ENCODE data around the gene SPATA6.
"Not testable (repeated sequence)": the region's sequence is repeated elsewhere in the genome, so short reads cannot be mapped to it uniquely, and the experiment has no call there.

The SPATA6 gene

DNA sequence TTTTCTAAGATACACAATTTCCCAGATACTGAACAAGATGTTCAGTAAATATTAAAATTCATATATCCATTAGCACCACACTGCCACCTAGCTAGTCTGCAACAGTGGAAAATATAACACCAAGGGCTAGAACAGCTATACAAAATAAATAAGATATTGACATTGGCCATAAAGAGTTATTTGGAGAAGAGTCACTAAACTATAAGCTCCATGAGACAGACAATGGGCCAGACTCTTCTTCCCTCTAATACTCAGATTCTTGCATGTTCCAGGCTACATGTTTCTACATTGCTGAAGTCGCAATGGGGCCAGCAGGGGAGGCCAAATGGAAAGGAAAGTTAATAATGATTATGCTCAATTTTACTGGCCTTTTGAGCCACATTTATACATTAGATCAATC, 21.5 kb downstream of the SPATA6 start:
- no peak for DNase-seq

DNA sequence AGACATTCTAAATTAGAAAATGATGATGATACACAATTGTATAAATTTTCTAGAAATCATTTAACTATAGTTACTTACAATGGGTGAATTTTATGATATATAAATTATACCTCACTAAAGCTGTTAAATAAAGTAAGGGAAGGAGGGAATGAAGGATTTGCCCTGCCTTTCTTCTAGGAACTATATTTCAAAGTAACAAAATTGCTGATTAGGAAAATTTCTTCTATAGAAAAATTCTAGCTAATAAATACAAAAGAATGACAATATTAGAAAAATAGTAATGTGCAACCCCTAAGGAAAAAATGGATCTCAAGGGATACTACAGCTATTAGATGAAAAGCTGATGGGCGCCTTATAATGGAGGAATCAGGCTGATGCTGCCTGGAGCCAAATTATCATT, 23.1 kb downstream of the SPATA6 start:
- no peak for DNase-seq

DNA sequence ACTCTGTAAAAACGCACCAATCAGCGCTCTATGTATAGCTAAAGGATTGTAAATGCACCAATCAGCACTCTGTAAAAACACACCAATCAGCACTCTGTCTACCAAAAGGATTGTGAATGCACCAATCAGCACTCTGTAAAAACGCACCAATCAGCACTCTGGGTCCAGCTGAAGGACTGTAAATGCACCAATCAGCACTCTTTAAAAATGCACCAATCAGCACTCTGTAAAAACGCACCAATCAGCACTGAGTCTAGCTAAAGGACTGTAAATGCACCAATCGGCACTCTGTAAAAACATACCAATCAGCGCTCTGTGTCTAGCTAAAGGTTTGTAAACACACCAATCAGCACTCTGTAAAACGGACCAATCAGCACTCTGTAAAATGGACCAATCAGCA, 27.8 kb downstream of the SPATA6 start:
- not testable (repeated sequence) for DNase-seq

DNA sequence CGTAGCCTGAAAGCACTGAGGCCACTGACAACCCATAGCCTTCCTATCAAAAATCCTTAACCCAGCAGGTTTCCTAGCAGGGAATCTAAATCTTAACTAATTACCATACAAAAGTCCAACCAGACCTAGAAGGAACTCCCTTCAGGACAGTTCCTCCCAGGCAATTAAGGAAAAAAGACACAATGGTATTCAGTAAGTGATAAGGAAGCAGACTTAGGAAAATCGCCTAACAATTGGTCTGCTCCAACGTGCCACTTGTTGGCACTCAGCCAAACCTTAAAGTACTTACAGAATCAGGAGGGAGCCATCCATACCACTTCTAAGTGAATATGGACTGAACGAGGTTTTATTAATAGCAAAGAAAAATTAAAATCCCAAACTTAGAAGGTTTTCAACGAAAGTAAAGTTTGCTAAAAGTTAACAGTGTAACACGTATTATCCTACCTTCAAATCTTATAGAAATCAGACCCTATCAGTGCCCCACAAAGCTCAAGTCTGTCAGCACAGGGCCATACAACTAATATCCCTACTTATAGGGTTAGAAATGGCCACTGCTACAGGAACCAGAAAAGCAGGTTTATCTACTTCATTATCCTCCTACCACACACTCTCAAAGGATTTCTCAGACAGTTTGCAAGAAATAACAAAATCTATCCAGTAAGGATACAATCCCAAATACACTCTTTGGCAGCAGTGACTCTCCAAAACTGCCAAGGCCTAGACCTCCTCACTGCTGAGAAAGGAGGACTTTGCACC, 29.0 kb downstream of the SPATA6 start:
- DNase-seq: no peak

DNA sequence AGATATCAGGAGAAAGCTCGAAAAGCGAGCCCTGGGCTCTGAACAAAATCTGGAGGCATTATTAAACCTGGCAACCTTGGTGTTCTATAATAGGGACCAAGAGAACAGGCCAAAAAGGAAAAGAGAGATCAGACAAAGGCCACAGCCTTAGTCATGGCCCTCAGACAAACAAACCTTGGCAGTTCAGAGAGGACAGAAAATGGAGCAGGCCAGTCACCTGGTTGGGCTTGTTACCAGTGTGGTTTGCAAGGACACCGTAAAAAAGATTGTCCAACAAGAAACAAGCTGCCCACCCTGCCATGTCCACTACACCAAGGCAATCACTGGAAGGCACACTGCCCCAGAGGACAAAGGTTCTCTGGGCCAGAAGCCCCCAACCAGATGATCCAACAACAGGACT, 31.2 kb downstream of the SPATA6 start:
- DNase-seq: not testable (repeated sequence)

DNA sequence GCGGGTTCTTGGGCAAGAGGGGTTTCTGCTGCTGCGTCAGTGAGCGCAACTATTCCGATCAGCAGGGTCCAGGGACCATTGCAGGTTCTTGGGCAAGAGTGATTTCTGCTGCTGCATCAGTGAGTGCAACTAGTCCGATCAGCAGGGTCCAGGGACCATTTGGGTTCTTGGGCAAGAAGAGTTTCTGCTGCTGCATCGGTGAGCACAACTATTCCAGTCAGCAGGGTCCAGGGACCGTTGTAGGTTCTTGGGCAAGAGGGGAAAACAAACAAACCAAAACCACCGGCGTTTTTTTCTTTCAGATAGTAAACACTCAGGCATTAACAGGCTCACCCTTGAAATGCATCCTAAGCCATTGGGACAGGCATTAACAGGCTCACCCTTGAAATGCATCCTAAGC, 32.6 kb downstream of the SPATA6 start:
- DNase-seq: no peak

DNA sequence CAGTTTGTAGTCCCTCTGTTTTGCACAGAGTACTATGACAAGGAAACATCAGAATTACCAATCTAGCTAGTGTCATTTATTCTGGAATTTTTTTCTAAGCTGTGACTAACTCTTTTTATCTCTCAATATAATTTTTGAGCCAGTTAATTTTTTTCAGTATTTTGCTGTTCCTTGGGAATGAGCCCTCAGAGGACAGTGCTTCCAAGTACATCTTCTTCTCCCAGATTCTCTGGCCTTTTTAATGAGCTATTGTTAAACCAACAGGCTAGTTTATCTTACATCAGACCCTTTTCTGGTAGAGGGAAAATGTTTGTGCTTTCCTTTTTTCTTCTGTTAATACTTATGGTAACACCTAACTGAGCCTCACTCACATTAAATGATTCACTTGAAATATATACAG, 34.6 kb downstream of the SPATA6 start:
- not testable (repeated sequence) for DNase-seq

DNA sequence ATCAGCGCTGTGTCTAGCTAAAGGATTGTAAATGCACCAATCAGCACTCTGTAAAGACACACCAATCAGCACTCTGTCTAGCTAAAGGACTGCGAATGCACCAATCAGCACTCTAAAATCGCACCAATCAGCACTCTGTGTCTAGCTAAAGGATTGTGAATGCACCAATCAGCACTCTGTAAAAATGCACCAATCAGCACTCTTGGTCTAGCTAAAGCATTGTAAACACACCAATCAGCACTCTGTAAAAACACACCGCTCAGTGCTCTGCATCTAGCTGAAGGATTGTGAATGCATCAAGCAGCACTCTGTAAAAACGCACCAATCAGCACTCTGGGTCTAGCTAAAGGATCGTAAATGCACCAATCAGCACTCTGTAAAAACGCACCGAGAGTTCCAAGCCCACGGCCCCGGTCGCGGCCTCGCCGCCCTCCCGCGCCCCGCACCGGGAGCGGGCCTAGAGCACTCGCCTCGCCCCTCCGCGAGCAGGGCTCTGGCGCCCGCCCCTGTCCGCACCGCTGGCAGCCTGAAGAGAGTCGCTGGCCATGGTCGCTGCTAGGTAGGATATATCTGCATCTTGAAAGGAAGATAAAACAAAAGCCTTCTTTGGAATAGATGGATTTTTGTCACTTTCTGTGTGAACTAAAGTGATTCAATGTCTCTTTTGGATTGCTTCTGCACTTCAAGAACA, 36.5 kb downstream of the SPATA6 start:
- DNase-seq: not testable (repeated sequence)

DNA sequence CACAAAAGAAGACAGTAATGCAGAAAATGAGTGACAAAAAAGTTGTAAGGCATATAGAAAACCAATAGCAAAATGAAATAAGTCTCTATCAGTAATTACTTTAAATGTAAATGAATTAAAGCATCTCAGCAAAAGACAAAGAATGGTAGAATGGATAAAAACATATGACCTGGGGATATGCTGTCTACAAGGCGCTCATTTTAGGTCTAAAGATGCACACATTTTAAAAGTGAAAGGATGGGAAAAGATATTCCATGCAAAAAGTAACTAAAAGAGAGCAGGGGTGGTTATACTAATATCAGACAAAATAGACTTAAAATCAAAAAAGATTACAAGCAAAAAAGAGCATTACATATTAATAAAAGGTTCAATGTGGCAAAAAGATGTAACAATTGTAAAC, 41.2 kb downstream of the SPATA6 start:
- DNase-seq: no peak

DNA sequence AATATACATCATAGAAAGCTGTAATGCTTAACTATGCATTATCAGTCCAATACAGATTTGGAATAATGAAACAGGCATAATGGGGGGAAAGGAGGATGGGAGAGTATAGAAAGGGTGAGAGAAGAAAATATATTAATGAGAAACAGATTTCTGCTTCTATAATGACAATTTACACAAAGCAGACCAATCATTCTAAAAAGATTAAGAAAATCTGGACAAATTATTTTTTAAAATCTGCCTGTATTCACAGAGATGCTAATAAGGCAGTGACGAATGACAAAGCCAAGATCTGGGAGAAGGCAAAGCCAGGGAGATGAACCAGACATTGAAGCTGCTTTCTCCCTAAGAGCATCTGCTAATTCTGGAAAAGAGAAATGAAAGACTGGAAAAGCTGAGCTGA, 50.0 kb downstream of the SPATA6 start:
- DNase-seq: no peak

DNA sequence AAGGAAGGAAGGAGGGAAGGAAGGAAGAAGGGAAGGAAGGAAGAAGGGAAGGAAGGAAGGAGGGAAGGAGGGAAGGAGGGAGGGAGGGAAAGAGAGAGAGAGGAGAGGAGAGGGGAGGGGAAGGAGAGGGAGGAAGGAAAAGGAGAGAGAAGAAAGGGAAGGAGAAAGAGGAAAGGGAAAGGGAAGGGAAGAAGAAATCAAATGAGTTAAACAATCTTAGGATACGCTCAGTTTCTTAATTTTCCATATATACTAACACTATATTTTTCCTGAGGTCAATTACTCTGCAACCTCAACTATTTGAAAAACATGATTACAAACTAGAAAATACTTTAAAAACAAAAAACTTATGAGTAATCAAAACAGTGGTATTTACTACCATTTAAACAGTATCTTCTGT, 53.3 kb downstream of the SPATA6 start:
- DNase-seq: no peak

DNA sequence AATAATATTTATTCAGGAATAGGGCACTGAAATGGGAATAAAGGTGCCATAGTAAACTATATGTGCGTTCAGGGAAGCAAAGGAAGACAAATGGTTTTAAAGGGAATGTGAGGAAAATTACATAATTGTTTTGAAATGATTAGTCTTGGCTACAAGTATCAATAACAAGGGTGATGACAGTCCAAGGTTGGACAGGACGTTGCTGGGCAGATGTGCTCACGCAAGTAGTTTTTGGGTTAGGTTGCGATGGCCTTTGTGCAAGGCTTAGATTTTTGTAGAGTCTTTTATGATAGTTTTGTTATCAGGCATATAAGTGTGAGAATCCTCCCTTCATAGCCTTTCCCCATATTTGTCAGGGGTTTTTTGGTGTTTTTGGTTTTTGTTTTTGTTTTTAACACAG, 57.0 kb downstream of the SPATA6 start:
- DNase-seq: no peak

DNA sequence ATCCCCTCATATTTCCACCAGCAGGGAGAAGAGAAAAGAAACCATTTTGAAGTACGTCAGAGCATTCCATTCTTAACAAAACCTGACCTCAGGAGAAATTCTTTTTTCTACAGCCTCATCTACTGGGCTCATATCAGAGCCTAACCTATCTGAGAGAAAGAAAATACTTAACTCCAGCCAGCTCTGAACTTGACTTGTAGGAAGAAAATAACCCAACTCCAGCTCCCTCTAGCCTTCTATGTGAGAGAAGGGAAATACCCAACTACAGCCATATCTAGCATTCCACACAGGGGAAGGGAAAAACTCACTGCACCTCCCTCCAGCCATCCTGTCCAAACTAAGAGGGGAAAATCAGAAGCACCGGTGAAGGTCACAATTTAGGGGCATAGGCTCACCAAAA, 57.7 kb downstream of the SPATA6 start:
- no peak for DNase-seq

DNA sequence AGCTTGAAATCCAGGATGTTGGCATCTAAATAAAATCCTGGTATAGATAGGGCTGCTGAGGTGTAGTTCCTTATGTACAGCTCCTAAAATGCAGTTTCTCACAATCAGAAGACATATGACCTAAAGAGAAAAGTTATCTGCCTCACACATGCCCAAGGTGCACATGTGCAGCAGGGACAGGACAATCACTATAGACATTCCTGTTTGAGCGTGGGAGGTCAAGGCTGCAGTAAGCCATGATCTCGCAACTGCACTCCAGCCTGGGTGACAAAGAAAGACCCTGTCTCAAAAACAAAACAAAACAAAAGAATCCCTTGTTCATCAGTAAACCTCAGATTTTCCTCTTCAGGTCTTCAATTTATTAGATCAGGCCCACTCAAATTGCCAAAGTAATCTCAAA, 66.1 kb downstream of the SPATA6 start:
- no peak for DNase-seq

DNA sequence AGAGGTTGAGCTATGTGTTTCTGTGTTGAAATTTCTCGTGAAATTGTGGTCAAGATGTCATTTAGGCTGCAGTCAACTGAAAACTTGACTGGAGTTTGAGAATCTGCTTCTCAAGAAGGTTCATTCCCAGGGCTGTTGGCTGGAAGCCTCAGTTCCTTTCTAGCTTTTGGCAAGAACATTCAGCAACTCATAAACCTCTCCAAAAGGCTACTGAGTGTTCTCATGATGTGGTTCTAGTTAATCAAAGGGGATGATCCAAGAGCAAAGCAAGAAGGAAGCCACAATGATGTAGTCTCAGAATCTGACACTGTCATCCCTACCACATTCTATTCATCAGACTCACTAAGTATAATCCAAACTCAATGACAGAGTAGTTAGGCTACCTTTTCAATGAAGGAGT, 66.6 kb downstream of the SPATA6 start:
- DNase-seq: no peak

DNA sequence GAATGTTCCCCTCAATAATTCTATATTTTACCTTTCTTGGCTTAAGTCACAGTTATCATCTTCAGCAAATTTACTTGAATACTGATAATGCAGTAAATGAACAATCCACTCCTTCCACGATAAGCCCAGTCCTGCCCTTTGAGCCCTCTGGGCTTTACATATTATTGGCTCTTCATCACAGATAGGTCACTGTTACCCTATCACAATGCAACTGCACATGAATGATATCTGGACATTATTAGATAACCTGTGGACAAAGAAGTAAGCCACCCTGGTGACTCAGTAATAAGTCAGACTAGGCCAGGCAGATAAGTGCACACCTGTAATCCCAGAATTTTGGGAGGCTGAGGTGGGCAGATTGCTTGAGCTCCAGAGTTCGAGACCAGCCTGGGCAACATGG, 69.4 kb downstream of the SPATA6 start:
- no peak for DNase-seq

DNA sequence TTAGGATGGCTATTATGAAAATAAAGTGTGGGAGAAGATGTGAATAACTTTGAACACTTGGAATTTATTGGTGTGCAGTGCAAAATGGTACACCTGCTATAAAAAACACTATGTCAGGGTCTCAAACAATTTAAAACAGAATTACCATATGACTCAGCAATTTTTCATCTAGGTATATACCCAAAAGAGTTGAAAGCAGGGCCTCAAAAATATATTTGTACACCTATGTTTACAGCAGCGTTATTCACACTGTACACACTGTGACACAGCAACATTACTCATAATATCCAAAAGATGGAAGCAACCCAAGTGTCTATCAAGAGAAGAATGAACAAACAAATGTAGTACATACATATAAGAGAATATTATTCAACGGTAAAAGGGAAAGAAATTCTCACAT, 75.8 kb downstream of the SPATA6 start:
- DNase-seq: no peak

DNA sequence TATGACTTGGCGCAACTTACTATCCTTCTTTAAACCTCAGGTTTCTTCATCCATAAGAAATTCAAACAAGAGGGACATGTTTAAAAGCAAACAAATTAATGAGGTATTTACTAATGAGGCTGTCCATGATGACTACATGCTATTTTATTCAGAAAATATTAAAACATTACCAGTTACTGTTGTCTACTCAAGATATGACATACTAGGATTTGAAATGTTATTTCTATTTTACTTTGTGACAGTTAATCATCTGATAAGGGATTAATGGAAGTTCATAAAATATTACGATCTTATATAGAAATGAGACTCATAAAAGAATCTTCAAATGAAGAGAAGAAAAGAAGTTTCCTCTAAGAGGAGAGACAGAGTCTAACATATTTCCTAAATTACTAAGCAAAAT, 80.1 kb downstream of the SPATA6 start:
- no peak for DNase-seq

DNA sequence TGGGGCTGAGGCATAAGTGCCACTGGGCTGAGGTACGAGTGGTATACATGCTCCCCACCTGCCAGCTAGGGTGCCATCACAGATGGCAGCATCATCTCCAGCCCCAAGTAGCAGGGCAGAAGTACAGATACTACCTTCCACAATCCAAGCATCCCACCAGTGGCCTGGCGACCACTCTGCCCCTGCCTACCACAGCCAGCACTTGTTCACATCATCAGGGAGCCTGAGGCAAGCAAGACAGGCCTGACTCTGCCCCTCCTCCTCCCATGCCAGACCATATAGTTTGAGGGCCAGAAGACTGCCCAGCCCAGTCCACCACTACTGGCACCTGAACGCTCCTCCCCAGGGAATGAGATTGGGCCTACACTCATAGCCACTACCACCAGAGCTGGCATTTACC, 84.6 kb downstream of the SPATA6 start:
- DNase-seq: no peak

DNA sequence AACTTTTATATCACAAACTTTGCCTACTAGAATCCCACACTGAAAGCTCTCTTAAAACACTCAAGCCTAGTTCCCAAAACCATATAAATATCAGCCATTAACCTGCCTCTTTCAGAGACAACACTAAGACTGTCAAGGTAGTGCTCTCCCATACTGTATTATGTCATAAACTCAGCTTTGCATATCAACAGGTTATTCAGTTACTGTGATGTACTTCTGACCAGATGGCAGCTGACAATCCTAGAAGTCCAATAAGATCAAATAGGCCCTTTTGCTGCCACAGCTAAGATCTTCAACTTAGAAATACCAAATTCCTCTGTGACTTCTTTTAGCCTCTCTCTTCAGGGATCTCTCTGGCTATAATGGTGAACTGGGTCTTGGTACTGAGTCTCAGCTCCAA, 97.2 kb downstream of the SPATA6 start:
- no peak for DNase-seq

DNA sequence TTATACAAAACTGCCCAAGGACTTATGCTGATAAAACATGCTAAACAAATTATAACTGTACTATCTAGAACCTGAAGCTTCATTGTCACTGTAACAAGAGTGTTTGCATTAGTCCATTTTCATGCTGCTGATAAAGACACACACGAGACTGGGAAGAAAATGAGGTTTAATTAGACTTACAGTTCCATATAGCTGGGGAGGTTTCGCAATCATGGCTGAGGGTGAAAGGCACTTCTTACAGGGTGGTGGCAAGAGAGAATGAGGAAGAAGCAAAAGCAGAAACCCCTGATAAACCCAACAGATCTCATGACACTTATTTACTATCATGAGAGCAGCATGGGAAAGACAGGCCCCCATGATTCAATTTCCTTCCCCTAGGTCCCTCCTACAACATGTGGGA, 100.4 kb downstream of the SPATA6 start:
- peak; percentile 35 for DNase-seq

DNA sequence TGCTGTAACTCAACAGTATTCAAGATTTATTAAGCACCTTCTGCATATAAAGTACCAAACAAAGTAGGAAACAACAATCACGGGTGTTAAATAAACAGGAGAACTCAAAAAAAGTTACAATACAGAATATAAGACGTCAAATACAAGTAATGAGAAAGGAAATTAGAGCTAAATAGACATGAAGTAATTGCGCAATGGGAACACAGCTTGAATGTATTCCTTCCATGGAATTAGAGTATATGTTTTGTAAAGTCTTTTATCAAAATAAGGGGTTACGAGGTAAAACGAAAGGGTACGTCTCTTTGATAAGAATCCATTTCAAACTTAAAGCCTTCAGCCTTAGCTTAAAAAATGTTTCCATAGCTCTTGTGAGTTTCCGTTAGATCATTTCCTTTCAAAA, 109.1 kb downstream of the SPATA6 start:
- DNase-seq: no peak

DNA sequence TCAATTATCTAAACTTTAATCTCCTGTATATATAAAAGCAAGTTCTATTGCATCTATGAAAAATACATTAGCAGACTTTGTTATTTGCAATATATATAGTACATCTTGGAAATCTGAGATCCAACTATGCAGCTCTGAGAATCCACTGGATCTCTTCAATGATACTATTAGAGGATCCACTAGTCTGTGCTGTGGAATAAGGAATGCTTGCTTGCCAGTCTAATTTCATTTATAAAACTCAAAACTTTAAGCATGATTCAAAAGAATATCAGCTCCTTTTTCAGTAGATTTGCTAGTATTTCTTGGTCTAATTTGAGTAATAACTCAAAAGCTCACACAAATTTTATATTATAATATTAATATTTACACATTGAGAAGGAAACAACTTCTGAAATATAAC, 115.1 kb downstream of the SPATA6 start:
- DNase-seq: no peak

DNA sequence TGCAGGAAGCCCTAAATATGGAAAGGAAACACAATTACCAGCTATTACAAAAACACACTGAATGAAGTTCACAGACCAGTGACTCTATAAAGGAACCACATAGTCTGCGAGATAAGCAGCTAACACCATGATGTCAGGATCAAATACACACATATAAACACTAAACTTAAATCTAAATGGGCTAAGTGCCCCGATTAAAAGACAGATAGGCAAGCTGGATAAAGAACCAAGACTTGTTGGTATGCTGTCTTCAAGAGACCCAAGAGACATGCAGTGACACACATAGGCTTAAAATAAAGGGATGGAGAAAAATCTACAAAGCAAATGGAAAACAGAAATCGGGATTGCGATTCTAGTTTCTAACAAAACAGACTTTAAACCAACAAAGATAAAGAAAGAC, 127.6 kb downstream of the SPATA6 start:
- no peak for DNase-seq

DNA sequence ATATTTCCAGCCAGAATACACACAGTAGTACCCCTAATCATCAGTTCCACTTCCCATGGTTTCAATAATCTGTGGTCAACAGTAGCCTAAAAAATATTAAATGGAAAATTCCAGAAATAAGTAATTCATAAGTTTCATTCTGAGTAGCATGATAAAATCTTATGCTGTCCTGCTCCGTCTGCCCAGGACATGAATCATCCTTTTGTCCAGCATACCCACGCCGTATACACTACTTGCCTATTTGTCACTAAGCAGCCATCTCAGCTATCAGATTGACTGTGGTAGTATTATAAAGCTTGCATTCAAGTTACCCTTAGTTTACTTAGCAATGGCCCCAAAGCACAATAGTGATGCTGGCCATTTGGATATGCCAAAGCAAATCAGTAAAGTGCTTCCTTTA, 130.8 kb downstream of the SPATA6 start:
- DNase-seq: no peak
